Fibroblast of skin of right quadriceps (primary cell): Measurements from ENCODE around the gene SRCAP.

Experiments used
- DNase-seq: peaks from one replicate; pipeline ENCODE4 v3.0.0-alpha.2; 2013

SRCAP gene

DNA sequence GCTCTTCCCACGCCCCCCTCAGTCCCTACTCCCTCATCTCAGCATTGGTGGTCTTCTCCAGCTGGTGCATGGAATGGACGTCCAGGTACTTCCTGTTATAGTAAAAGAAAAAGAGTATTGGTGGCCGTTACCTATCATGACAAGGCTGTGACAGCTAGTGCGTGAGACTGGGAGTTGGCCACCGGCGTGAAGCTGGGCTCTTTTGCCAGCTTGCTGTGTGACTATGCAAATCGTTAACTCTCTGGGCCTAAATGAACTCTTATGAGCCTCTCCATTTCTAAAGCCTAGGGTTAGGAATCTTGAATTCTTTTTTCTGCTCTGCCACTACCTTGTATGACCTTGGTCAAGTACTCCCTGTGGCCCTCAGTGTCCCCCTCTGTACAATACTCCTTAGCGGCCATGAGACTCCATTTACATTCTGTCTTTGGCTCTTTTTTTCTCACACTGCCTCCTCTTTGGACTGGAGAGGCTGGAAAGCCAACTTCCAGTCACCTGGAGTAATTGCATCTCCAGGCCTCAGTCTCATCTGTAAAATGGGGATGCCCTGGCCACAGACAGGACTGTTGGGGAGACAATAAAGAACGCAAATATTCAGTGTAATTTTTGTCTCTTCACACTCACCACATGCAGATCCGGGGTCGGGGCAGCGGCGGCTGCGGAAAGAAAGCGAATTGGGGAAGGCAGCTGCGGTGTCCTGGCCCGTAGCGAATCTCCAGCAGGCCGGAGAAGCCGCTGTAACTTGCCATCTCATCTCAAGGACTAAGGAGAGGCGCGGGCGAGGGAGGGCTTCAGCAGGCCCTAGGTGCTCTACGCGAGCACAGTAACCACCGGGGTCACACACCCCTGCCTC, 61.8 kb downstream of the SRCAP start:
- no peak for DNase-seq

DNA sequence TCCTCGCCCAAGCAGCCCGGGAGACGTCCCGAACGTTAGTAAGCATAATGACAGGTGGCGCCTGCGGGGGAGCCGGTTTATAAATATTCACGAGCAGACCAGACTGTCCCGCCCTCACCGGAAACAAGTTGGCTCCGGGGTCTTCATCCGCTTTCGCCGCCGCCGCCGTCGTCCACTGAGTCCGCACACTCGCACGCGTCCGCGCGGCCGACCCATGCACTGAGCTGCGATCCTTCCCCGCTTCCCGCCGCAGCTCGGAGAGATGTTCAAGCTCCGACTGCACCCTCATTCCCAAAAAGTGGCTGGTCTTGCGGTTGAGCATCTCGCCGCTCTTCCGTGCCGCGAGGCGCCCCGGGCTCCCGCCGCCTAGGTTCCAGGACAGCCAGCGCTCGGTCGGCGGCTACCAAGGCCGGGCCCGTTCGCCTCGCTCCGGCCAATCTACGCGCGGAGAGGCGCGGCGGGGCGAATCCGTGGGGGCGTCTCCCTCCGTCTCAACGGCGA, 62.5 kb downstream of the SRCAP start:
- peak; percentile 20 for DNase-seq

DNA sequence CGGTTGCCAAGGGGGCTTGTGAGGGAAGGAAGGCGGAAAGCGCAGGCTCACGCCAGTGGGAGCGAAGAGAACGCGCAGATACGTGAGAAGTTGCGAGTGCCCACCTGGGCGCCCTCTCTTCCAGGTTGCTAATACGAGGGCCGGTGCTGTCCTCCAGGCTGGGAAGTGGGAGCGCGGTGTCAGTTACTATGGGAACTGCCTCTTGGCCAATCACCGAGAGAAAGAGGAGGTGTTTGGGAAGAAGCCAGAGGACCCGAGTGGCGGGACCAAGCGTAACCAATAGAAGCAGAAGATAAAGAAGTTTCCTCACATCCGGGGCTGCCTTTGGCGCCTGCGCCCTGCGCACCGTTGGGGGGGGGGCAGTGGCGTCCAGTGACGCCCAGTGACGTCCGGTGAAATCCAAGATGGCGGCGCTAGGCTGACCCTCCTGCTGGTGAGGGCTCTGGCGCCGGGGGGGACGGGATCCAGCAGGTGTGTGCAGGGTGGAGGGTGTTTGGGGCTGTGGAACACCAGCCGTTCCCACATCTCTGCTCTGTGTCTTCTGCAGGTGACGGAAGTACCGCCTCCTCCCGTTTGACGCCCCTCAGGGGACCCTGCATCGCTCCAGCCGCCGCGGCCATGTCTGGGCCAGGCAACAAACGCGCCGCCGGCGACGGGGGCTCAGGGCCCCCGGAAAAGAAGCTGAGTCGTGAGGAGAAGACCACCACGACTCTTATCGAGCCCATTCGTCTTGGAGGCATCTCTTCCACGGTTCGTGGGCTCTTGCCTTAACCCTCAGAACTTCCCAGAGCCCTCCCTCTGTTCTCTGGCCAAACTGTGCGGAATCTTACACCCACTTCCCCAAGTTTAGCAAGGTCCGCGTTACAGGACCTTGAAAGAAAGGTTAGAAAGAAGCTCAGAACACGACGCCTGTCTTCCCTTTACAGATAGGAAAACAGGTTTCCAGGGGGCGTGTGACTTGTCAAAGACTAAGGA, 63.2 kb downstream of the SRCAP start, which contains the start of the genes CFAP119 and RNF40:
Gene CFAP119 (minus strand): TSS at position 135 of the 975 bp plus-strand sequence. CDS start 314 bp downstream, outside the sequence.
Gene RNF40 (plus strand): TSS at position 395 of the 975 bp plus-strand sequence. CDS start 224 bp downstream, at position 619.
- peak; percentile 97 for DNase-seq

DNA sequence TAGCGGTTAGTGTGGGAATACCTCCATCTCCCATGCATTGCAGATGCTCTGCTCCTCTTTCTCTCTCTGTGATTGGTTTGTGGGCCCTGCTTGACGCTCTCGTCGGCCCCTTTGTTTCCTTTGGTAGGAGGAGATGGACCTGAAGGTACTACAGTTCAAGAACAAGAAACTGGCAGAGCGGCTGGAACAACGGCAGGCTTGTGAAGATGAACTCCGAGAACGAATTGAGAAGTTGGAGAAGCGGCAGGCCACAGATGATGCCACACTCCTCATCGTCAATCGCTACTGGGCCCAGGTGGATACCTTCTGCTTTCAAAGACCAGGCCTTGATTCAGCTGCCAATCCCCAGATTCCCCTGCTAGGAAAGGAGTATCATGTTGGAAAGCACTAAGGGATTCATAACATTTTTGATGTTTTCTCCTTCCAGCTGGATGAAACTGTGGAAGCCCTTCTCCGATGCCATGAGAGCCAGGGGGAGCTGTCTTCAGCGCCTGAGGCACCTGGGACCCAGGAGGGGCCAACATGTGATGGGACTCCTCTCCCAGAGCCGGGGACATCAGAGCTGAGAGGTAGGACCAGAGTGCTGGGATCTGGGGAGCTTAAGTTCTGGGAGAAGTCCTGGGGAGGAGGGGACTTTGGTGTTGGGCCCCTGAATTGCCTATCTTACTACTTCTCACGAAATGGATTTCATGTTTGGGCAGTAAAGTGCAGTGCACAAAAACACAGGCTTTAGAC, 64.2 kb downstream of the SRCAP start:
- DNase-seq = no peak

DNA sequence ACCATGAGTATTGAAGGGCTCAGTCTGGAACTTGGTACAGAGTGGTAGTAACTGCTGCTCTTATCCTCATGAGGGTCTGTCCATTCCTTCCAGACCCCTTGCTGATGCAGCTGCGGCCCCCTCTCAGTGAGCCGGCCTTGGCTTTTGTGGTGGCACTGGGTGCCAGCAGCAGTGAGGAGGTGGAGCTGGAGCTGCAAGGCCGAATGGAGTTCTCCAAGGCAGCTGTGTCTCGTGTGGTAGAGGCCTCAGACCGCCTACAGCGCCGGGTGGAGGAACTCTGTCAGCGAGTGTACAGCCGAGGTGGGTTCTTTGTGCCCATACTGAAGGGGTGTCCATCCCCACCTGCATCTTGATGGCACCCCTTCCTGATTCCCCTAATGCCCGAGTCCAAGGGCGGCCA, 65.1 kb downstream of the SRCAP start:
- DNase-seq = no peak

DNA sequence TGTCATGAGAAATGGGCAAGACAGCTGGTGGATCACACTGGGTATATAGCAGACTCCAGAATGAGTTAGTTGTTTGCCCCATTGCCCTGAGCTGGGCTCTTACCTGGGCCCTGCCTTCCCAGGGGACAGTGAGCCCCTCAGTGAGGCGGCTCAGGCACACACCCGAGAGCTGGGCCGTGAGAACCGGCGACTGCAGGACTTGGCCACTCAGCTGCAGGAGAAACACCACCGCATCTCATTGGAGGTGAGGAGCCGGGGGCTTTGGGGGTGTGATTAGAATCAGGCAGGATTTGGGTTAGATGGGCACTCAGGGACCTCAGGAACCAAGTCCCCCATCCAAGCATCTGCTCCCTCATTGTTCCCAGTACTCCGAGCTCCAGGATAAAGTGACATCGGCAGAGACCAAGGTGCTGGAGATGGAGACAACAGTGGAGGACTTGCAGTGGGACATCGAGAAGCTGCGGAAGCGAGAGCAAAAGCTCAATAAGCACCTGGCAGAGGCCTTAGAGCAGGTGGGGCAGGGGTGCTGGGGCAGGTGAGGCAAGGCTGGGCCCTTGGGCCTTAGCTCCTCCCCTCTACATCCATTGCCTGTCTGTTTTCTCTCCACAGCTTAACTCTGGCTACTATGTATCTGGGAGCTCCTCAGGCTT, 66.0 kb downstream of the SRCAP start:
- DNase-seq = no peak

DNA sequence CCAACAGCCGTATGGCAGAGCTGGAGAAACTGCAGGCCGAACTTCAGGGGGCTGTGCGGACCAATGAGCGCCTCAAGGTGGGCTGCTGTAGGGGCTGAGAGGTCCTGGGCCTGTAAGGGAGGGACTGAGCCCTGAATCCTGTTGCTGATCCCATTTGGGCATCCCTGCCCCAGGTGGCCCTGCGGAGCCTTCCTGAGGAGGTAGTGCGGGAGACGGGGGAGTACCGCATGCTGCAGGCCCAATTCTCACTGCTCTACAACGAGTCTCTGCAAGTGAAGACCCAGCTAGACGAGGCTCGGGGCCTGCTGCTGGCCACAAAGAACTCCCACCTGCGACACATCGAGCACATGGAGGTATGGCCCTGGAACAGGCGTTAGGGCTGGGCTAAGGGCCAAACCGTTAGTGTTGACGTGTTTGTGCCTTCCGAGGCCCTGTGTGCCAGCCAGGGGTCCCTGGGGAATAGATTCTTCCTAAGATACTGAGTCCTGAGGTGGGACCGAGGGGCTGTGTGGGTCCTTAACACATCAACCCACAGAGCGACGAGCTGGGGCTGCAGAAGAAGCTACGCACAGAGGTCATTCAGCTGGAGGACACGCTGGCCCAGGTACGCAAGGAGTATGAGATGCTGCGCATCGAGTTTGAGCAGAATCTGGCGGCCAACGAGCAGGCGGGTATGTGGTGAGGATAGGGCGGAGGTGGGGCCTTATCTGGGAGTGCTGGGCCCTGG, 67.4 kb downstream of the SRCAP start:
- no peak for DNase-seq

DNA sequence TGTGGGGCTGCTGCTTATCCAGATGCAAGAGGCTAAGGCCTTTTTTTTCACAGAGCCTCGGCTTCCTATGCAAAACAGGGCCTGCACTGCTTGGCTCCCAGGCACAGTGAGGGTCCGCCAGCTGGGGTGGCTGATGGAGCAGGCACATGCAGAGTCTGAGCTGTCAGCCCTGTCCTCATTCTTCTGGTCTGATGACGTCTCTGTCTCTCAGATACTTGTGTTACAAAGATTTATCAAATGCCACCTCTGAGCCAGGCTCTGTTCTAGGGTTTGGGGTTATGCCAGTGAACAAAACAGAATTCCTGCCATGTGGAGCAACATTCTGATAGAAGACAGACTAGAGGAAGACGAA, 67.9 kb downstream of the SRCAP start:
- DNase-seq = no peak

DNA sequence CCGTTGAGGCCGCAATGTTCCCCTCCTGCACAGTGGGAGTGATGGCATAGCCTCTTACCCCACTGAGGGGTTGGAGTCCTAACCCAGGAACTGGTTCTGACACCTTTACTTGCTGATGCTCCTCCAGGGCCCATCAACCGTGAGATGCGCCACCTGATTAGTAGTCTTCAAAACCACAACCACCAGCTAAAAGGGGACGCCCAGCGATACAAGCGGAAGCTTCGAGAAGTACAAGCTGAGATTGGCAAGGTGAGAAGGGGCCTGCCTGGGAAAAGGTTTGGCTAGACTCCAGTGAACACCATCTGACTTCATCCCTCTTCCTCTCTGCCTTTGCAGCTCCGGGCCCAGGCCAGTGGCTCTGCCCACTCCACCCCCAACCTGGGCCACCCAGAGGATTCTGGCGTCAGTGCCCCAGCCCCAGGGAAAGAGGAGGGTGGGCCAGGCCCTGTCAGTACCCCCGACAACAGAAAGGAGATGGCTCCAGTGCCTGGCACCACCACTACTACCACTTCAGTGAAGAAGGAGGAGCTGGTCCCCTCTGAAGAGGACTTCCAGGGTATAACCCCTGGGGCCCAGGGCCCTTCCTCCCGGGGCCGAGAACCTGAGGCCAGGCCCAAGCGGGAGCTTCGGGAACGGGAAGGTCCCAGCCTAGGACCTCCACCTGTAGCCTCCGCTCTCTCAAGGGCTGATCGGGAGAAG, 68.9 kb downstream of the SRCAP start:
- DNase-seq = no peak

DNA sequence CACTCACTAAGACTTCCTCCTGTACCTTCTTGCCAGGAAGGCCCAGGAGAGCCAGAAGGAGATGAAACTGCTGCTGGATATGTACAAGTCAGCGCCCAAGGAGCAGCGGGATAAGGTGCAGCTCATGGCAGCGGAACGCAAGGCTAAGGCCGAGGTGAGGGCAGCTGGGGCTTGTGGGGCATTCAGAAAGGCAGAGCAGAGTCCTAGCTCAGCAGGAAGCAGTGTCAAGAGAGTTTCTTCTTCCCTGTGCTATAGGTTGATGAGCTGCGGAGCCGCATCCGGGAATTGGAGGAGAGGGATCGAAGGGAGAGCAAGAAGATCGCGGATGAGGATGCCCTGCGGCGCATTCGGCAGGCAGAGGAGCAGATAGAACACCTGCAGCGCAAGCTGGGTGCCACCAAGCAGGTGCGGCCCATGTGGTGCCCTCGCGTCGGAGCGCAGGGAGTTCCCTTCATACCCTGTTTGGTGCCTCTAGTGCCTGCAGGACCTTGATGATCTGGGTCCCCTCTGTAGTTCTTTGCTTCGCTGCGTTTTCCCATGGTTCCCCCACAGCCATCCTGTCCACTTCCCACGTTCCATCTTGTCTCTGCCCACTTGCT, 69.7 kb downstream of the SRCAP start:
- no peak for DNase-seq

DNA sequence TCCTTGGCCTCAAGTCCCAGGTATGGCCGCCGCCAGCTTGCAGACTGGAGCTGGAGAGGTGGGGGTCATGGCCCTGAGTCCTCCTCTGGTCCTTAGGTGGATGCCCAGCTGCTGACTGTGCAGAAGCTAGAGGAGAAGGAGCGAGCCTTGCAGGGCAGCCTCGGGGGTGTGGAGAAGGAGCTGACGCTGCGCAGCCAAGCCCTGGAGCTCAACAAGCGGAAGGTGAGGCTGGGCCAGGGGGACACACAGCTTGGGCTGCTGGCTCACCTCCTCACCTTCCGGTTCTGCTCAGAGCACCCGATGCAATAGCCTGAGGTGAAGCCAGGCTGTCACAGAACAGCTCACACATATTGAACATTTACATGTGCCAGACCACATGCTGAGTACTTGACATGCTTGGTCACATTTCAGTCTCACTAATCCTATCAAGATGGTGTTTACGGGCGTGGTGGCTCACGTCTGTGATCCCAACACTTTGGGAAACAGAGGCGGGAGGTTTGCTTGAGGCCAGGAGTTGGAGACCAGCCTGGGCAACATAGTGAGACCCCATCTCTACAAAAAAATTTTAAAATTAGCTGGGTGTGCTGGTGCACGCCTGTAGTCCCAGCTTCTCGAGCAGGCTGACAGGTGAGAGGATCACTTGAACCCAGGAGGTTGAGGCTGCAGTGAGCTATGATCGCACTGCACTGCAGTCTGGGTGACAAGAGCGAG, 70.6 kb downstream of the SRCAP start:
- DNase-seq = no peak

DNA sequence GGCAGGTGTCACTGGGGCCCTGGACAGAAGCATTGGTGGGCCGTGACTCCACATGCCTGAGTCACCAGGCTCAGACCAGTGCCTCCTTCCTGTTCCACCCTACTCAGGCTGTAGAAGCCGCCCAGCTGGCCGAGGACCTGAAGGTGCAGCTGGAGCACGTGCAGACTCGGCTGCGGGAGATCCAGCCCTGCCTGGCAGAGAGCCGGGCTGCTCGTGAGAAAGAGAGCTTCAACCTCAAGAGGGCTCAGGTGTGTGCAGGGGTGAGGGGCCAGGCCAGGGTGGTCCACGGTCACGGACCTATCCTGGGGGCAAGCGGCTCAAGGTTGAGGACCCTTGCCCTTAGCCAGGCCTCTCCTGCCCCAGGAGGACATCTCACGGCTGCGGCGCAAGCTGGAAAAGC, 72.8 kb downstream of the SRCAP start:
- no peak for DNase-seq

DNA sequence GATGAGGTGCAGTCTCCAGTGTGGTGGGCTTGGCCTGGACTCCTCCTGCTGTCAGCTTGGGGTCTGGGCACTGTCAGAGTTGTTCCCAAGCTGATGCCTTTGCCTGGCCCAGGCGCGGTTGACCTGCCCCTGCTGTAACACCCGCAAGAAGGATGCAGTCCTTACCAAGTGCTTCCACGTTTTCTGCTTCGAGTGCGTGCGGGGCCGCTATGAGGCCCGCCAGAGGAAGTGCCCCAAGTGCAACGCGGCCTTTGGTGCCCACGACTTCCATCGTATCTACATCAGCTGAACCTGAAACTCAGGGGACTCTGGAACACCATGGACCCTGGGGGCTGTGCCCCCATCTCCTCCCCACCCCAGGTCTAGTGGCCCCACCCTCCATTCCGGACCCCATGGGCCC, 74.9 kb downstream of the SRCAP start:
- DNase-seq = no peak

DNA sequence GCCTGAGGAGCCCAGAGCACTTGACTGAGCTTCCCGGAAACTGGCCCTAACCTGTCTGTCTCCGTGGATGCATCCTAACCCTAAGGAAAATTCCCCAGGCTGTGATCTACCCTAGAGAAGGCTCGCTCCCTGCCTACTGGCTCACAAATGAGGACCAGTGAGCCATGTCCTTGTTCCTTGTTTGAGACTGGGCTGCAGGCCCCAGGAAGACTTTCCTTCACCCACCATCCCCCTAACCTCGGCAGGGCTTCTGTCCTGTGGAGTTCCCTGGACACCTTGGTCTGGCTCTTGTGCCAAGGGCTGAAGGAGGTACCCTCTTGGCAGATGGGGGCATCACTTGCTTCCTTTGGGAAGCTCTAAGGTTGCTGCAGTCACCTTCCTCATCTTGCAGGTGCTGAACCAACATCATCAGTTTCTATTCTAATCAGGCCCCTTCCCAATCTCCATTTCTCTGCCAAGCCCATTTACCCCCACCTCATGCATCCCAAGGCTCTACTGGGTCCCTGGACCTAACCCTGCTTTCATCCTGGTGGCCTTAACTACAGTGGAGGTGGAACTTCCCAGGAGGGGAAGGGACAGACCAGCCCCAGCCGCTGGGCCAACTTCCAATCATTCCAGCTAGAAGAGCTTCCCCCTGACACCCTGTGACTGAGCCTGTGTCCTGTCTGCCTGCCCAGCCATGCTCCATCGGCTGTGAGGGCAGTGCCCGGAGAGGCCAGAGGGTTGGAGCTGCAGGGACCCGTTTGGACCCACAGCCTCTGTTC, 75.6 kb downstream of the SRCAP start:
- DNase-seq = no peak

DNA sequence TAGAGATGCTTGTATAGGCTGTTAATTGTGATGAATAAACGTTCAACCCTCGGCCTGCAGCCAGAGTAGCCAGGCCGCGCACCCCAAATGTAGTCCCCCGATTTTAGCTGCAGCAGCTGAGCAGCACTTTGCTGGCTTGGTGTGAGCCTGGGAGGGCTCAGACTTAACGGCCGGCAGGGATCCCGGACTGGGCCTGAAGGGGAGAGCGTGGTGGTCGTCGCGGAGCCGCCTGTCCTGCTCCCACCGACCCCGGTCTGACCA, 76.1 kb downstream of the SRCAP start:
- no peak for DNase-seq

DNA sequence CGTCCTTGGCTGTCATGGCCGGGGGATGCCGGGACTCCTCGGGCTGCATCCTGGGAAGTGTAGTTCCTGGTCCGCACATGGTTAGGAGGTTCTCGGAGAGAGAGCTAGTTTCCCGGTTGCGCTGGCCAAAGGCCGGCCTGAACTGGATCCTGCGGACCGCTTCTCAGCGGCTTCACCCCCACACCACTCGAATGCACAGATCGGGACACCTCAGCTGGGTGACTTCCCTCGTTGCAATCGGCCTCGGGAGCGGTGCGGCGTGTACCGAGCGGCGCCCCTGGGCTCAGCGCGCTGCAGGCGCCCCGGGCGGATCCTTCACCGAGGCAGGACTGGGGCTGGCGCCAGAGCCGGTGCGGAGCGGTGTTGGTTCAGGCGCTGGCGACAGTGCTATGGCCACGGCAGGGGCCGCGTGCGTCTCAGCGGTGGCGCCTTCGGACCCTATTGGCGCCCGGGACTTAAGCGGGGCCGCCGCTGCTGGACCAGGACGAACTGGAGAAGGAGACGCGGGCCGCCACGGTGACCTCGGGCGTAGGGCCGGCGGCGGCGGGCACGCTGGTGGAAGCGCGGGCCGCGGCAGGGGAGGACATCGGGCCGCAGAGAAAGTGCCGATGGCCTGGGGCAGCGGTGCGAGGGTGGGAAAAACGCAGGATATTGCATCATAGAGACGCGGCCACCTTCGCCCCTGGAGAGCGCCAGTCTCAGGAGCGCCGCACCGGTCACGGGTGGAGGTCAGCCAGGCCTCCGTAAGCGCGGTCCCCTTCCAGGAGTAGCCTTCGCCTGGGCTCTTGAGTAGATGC, 76.6 kb downstream of the SRCAP start:
- DNase-seq = peak; percentile 80

DNA sequence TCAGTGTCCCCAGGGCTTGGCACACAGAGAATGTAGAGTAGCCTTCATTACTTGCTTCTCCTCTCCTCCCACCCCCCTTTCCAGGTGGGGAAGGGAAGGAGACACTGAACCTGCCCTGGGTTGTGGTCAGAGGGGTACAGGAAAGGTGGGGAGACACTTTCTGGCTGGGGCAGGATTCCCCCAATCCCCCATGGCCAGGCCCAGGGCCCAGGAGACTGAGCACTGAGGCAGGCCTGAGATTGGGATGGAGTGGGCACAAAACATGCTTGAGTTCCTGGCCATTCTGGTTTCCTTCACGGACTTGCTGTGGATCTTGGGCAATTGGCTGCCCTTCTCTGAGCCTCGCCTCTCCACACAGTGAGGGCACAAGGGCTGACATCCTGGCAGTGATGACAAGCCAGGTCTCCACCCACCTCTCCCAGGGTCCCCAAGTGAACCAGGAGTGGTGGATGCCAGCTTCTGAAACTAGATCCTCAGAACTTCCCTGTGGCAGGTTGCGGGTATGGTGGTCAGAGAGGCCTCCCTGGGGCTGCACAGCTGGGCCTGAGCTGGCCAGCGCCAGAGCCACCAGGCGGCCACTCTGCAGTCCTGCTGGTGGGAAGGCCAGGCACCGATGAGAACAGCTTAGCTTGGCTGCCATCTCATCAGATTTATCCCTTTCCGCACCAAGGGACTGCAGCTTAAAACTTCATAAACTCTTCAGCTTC, 78.8 kb downstream of the SRCAP start:
- DNase-seq = no peak
